ENCODE data around the gene RSBN1L.
"Not testable (repeated sequence)": the region's sequence is repeated elsewhere in the genome, so short reads cannot be mapped to it uniquely, and the experiment has no call there.

Gene RSBN1L

DNA sequence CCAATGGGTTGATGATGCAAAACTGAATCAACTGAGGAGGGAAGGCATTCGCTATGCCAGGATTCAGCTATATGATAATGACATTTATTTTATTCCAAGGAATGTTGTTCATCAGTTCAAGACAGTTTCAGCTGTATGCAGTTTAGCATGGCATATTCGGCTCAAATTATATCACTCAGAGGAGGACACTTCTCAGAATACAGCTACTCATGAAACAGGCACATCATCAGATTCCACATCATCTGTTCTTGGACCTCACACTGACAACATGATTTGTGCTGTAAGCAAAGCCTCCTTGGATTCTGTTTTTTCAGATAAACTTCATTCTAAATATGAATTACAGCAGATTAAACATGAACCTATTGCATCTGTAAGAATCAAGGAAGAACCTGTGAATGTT, 82.3 kb downstream of the RSBN1L start:
- DNase-seq, result no peak

DNA sequence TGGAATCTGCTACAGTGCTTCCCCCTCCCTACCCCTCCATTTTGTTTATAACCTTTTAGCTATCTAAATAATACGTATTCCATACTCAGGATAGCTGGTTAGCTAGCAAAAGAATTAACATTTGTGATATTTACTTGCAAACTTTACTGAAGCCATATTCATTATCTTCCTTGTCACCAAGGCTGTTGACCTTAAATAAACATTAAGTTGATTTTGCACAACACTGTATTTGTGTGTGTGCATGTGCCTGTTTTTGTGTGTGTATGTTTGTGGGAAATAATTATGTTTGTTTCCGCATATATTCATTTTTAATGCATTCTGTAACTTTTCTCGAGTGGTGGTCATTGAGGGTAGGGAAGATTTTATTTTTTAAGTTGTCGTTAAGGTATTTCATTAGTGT, 86.1 kb downstream of the RSBN1L start:
- no peak for DNase-seq

DNA sequence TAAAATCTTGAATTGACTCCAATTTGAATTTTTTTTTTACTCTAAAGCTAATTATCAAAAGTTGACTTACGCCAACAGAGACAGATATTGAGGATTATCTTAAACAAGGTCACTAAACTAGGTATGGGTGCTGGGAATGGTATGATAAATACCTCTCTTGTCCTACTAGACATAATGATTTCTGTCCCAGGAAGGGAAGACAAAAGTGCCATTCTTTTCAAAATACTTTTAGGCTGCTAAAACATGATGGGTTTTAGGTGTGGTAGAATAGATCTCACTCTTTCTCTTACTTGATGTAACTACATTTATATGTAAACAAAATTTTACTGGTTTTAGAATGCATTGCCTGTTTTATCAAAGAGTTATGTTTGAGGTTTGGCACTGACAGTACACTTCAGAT, 86.9 kb downstream of the RSBN1L start:
- DNase-seq, result no peak

DNA sequence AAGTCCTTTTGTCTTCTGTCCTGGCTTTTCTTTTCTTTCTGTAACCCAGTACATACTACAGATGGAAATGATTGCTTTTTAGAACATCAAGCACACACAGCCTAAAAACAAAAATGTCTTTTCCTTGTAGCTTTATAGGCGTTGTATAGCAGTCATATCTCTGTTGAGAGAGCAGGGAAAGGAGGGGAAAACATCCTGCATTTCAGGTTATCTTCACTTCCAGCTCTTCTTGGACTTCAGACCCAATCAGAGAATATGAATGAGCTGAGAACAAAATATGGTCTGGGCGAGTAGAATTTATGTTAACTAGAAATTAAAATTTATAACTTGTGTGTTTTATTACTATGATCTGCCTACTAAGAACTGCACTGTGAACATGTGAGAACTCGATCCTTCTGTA, 87.3 kb downstream of the RSBN1L start:
- DNase-seq, result no peak

DNA sequence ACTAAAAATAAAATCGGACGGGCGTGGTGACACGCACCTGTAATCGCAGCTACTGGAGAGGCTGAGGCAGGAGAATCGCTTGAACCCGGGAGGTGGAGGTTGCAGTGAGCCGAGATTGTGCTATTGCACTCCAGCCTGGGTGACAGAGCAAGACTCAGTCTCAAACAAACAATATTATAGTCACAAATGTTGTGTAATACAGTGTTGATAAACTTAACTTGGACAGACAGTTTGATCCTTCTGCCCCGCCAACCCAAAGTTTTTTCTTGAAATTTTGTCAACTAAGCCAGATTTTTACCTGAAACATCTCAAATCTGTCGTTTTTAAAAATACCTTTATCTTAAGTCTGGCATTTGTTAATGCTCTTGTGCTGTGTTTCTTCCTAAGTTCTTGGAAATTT, 88.2 kb downstream of the RSBN1L start:
- not testable (repeated sequence) for DNase-seq

DNA sequence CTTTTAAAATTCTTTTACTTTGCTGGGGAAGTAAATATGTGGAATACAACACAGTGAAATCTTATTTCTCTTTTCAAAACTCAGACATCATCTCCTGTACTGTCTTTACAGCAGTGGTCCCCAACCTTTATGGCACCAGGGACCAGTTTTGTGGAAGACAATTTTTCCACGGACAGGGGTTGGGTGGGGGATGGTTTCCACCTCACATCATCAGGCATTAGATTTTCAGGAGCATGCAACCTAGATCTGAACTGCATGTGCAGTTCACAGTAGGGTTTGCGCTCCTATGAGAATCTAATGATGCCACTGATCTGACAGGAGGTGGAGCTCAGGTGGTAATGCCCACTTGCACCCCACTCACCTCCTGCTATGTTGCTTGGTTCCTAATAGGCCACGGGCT, 89.8 kb downstream of the RSBN1L start:
- DNase-seq, result no peak

DNA sequence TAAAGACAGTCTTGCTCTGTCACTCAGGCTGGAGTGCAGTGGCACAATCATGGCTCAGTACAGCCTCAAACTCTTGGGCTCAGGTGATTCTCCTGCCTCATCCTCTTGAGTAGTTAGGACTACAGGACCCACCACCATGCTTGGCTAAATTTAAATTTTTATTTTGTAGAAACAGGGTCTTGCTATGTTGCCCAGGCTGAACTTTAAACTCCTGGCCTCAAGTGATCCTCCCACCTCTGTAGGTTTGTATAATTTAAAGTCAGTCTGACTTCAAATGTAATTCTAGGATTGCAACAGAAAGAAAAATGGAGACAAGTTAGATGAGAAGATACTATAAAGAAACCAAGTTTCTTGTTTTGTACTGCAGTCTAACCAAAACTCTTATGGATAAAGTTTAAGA, 90.5 kb downstream of the RSBN1L start:
- no peak for DNase-seq

DNA sequence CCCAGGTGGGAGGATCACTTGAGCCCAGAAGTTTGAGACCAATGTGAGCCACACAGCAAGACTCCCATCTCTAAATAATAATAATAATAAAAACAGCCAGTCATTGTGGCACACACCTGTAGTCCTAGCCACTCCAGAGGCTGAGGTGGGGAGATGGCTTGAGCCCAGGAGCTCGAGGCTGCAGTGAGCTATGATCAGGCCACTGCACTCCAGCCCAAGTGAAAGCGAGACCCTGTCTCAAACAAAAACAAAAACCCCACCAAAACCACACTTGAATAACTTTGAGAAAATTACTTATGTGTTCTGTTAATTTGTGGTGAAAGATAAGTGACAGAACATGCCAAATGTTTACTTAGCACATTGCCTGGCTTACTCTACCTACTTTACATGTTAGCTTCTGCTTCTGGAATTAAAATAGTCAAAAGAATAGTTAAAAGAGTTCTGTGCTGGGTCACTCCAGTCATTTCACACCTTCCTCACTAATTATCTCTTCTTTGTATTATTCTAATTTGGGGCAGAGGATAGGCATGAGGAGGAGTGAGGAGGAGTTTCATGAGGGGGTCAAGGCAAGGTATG, 92.2 kb downstream of the RSBN1L start:
- DNase-seq, result no peak

DNA sequence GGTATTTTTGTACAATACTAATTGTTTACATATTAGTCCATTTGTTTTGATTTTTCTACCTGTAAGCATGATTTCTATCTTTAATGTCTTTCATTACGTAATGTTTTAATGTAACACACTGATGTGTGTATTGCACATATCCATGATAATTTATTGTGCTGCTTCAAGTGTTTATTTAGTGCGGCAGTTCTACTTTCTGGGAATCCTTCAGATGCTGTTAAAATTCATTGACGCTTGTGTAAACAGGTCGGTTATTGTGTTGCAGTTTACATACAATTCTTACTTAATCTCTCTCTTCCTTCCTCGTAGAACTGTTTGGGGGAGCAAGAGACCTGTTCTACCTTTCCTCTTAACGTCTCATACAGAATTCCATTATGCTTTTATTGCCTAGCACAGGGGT, 95.1 kb downstream of the RSBN1L start:
- DNase-seq, result no peak

DNA sequence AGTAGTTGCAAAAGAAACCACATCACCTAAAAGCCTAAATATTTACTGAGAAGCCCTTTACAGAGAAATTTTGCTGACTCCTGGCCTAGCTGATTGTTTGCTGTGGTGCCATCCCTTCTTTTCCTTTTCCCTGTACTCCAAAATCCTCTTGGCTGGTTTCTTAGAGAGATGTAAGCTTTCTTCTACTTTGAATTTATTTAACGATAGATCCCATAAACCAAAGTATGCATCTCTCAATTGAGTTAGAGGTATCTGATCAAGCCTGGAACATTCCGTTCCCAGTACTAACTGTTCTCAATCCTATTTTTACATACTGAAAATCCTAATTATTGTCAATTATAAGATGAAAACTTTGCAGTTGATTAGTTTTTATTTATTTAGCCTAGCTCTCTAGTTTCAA, 95.7 kb downstream of the RSBN1L start:
- DNase-seq, result no peak

DNA sequence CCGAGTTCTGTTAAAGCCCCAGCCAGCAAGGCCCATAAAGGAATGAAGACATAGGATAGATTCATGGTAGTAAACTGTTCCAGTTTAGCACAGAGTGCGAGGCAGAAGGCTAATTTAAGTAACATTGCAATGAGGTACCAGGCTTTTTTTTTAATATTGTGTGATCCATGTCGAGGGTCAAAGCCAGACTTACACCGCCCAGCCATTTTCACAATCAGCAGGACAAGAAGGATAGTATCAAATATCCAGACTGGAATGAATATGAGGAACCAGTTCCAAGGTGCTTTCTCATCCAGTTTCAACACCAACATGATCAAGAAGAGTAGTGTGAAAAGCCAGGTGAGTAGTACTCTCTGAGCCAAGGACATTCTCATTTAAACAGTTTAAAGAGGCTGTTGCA, 97.7 kb downstream of the RSBN1L start:
- DNase-seq, result no peak

DNA sequence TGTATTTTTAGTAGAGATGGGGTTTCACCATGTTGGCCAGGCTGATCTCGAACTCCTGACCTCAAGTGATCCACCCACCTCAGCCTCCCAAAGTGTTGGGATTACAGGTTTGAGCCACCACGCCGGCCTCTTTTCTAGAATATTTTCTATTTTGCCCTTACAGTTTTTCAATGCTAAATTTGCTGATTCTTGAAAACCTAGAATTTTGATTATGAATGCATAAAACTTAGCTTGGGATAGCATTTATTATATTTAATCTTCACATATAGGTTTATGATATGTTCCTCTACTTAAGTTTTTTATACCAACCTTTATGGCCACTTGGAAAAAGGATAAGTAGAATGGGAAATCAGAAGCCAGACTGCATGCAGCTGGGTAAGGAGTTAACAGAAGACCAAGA, 99.8 kb downstream of the RSBN1L start:
- DNase-seq, result no peak

DNA sequence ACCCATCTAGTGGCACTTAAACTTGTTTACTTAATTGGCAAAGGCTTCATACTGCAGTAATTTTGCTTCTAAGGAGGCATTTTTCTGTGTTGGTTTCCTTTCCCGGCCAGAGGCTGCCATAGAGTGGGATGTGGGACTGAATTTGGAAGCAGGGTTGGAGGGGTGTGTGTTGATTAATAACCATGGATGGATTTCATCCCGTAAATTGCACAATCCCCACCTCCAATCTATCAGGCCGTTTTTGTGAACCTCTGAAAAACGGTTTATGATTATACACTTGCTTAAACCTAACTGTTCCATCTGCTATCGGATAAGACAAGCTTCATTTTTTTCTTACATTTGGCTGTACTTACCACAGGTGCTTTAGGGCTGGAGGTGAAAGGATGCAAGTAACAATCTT, 100.7 kb downstream of the RSBN1L start:
- no peak for DNase-seq

DNA sequence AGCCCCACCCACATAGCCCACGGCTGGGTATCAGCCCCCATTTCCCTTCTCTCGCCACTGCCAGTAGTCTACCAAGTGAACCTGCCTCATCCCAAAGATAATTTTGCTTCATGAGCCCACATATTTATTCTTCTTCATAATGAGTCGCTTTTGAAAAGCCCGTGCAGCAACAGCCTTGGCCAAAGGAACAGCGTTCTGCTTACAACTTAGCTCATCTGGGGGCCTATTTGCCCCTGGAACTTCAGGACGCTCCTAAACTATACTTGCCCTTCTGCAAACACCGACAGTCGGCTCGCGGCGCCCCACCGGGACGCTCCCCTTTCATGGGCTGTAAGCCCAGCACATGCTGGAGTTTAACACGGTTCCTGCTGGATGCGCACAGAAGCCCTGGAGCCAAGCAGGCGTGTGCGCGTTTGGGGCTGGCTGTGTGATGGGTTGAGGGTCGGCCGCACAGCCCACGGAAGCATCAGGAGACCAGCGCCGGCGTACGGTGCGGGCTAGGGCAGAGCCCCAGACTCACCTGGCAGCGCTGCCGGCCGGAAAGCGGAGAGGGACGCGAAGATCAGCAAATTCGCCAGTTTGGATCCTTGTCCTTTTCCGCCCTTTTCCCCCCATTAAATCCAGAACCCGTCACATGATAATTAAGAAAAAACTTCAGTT, 101.6 kb downstream of the RSBN1L start:
- no peak for DNase-seq

DNA sequence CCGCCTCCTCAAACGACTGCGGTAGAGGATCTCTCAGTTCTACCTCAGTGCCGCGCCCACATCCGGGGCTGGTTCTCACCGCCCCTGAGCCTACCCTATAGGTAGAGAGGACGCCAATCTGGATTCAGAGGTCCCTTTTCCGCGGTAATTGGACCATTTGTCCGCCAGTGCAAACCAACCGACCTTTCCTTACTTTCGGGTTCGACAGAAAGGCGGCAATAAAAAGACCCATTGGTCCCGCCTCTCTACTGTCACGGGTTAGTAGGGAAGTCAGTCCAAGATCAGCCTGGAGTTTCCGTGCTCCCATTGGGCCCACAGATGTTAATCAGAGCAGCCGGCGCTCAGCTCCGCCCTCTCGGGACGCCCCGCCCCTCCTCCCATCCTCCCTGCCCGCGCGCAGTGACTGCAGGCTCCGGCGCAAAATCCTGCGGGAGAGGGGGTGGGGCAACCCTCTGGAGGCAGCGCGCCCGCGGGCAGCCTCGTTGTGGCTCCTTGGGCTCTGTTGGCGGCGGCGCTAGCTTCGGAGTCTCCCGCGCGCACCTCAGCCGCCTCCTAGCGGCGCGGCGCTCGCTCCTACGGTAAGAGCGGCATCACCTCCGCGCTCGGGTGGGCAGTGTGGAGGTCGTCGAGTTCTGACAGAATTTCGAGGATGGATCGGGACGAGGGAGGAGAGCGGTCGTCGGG, 102.3 kb downstream of the RSBN1L start, which contains the start of the genes PHTF2 and TMEM60:
Gene PHTF2 (plus strand): TSS at position 380 of the 684 bp plus-strand sequence.
Gene TMEM60 (minus strand): TSS at position 41 of the 684 bp plus-strand sequence. CDS start 4,061 bp downstream, outside the sequence.
- DNase-seq, result peak; percentile 96 to 98

DNA sequence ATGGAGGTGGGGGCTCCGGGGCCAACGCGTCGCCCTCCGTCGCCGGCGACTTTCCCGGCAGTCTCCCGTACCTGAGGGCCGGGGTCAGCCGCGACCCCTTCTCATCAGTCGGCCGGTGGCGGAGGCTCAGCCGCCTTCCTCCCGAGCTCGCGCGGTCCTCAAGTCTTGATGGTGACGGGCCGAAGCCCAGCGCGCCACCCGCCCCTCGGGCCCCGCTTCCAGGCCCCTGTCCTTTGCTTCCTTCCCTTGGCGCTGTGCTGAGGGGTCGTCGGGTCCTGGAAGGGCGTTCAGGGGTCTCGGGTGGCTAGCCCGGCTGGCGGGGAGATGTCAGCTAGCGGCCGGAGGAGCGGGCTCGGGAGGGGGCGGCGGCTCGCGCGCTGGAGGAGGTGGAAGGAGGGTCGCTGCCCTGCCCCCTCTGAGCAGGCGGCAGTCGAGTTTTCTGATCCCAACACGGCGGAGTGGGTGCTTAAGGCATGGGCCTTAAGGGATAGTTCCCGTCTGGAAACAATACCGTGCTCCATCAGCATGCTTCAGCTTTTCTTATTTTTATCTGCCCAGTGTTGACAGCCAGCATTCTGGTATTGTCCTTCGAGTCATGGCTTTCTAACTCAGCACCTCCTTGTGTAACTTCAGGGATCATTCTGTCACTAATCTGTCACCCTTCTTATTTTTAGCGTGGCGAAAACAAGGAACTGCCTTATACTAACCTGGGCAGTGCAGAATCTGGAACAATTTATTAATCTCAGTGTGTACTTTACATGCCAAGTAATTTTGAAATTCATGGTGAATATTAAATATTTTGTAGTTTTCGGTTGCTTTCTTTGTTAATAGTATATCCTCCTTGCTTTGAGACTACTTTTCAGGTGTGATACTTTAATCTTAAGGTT, 103.1 kb downstream of the RSBN1L start:
- no peak for DNase-seq

DNA sequence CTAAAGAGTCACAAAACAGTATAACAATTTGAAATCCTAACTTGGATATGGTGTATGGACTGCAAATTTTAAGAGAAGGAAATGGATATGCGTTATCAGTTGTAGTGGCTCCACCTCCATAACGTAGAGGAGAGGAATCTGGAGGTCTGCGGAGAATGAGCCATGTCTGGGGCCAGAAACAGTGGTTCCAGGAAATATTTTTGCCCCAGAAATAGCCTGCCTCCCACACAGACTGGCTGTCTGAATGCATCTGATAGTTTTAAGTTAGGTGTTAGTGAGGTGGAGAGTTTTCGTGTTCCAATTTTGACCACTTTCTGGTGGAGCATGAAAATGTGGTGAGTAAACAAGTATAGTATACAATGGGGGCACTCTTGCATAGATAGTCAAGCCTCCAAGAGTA, 103.9 kb downstream of the RSBN1L start:
- no peak for DNase-seq

DNA sequence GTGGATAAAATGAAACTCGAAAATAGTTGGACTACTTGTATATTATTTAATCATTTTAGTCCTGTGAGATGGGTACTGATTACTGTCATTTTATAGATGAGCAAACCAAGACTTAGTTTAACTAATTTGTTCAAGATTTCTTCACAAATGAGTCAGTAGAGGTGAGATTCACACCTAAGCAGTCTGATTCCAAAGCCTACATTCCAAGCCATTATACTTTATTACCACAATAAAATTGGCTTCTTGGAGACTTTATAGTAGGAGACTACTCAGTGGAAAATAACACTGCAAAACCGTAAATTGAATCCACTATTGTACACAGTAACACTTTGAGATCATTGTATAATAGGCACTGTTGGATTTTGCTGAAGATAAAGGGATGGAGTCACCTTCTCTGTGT, 104.5 kb downstream of the RSBN1L start:
- no peak for DNase-seq

DNA sequence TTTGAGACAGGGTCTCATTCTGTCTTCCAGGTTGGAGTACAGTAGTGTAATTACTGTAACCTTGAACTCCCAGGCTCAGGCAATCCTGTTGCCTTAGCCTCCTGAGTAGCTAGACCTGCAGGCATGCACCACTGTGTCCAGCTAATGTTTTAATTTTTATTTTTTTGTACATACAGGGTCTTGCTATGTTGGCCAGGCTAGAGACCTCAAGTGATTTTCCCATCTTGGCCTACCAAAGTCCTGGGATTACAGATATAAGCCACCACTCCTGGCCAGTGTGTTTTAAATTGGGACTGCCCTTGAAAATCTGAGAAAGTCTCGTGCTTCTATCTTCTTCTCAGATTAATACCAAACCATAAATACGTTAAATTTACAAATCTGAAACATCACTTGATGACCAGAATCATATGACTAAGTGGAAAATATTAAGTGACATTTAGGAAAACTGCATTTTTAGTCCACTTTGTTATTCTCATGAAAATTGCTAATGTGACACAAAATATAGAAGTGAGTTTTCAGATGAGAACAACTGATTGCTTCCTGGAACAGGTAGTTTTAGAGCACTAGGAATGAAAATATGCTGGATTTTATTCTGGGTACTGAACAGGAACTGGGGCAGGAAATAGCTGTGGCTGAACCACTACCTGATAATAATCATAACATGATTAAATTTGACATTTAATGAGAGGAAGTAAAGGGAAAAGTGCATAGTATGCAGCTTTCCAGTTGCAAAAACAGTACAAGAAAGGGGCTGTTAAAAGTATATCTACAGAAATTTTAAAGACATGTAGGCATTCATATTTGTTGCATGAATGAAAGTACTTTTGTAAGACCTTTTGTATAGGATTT, 106.5 kb downstream of the RSBN1L start:
- no peak for DNase-seq

DNA sequence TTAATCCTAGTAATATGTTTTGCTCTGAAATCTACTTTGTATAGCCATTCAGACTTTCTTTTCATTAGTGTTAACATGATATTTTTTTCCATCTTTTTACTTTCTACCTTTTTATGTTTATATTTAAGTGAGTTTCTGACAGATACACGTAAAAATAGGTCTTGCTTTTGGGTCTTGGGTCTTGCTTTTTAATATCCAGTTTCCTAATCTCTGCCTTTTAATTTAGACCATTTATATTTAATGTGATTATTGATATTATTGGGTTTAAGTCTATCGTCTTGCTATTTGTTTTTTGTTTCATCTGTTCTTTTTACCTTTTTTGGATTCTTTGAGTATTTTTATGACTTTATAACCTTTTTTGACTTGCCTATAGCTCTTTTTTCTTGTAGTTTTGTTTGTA, 110.2 kb downstream of the RSBN1L start:
- DNase-seq, result no peak

DNA sequence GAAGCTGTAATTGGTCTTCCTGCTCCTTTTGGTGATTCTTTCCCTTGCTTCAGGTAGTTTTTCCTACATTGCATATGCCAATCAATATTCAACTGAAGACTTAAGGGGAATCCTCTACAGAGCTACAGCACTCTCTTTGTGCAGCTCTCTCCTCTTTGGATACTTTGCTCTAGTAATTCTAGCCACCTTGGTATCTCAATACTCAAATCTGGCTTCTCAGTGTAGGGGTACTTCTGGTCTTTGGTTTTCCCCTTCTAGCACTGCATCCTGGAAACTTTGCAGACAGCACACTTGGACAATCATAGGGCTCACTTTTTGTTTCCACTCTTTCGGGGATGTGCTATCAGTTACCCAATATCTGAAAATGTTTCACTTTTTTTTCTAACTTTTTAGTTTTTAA, 112.3 kb downstream of the RSBN1L start:
- no peak for DNase-seq
